AG08396 (cell line): Measurements from ENCODE around the gene KLHL3.

Source experiments
- DNase-seq: peaks from one replicate; pipeline ENCODE4 v3.0.0; 2012; ENCODE audit warnings: low spot score, mixed read lengths

Gene KLHL3

GRCh38 chr5:137632716-137633115 is 103.2 kb downstream of the KLHL3 start:
- no peak for DNase-seq

- DNase-seq = no peak
These were observed 104.4 kb downstream of the KLHL3 start for GRCh38 chr5:137631453-137631852.

- no peak for DNase-seq
These were observed 104.9 kb downstream of the KLHL3 start for GRCh38 chr5:137630972-137631370.

GRCh38 chr5:137630216-137630971 is 105.5 kb downstream of the KLHL3 start:
- DNase-seq = no peak

- DNase-seq = peak; percentile 75
These were observed 106.2 kb downstream of the KLHL3 start for GRCh38 chr5:137629646-137630045.

GRCh38 chr5:137627706-137628105 is 108.2 kb downstream of the KLHL3 start:
- no peak for DNase-seq

GRCh38 chr5:137627293-137627692 is 108.6 kb downstream of the KLHL3 start:
- no peak for DNase-seq

- DNase-seq = no peak
These were observed 111.0 kb downstream of the KLHL3 start for GRCh38 chr5:137624786-137625349.

GRCh38 chr5:137622850-137623249 is 113.0 kb downstream of the KLHL3 start:
- DNase-seq = no peak

- peak; percentile 12 for DNase-seq
These were observed 113.7 kb downstream of the KLHL3 start for GRCh38 chr5:137621861-137622823.

- DNase-seq = no peak
These were observed 114.6 kb downstream of the KLHL3 start for GRCh38 chr5:137621306-137621705.

GRCh38 chr5:137619191-137619870 is 116.6 kb downstream of the KLHL3 start:
- DNase-seq = peak; percentile 64

- no peak for DNase-seq
These were observed 117.4 kb downstream of the KLHL3 start for GRCh38 chr5:137618476-137618875.

- DNase-seq = peak; percentile 24
These were observed 118.2 kb downstream of the KLHL3 start for GRCh38 chr5:137617528-137618205.

- no peak for DNase-seq
These were observed 119.8 kb downstream of the KLHL3 start for GRCh38 chr5:137616046-137616445.

GRCh38 chr5:137615171-137615775 is 120.6 kb downstream of the KLHL3 start:
- DNase-seq = no peak

- DNase-seq = no peak
These were observed 122.2 kb downstream of the KLHL3 start for GRCh38 chr5:137613554-137614265.

GRCh38 chr5:137612576-137612975 is 123.3 kb downstream of the KLHL3 start:
- DNase-seq = no peak

- DNase-seq = no peak
These were observed 124.0 kb downstream of the KLHL3 start for GRCh38 chr5:137611794-137612435.
